NOMO-1 treated with dmso at 0.1 percent for 144 hours (cell line): Measurements from ENCODE around the gene PPP1R13L.
"Not testable (repeated sequence)": the region's sequence is repeated elsewhere in the genome, so short reads cannot be mapped to it uniquely, and the experiment has no call there.

Source experiments
- DNase-seq: peaks from one replicate; lab custom pipeline; 2025; ENCODE audit not compliant: unreplicated experiment; lab: John Stamatoyannopoulos, UW

The PPP1R13L gene

GRCh38 chr19:45431008-45431407 lies 26.1 kb upstream of the PPP1R13L start:
- peak; percentile 45 for DNase-seq

GRCh38 chr19:45429896-45430295 lies 25.0 kb upstream of the PPP1R13L start:
- not testable (repeated sequence) for DNase-seq

GRCh38 chr19:45428384-45429231 lies 23.7 kb upstream of the PPP1R13L start:
- no peak for DNase-seq

GRCh38 chr19:45424191-45425058 lies 19.6 kb upstream of the PPP1R13L start:
- no peak for DNase-seq

- DNase-seq = peak; percentile 98
Observed at GRCh38 chr19:45423589-45424190, 18.8 kb upstream of the PPP1R13L start, which contains the start of gene ERCC1. Gene ERCC1 (minus strand): TSS chr19:45423917. CDS start chr19:45423374, 543 bp downstream.

- no peak for DNase-seq
Observed at GRCh38 chr19:45423033-45423588, 18.2 kb upstream of the PPP1R13L start.

GRCh38 chr19:45421947-45422498 lies 17.2 kb upstream of the PPP1R13L start:
- DNase-seq = no peak

- no peak for DNase-seq
Observed at GRCh38 chr19:45420871-45421270, 16.0 kb upstream of the PPP1R13L start.

GRCh38 chr19:45420356-45420755 lies 15.5 kb upstream of the PPP1R13L start:
- no peak for DNase-seq

GRCh38 chr19:45419895-45420294 lies 15.0 kb upstream of the PPP1R13L start:
- DNase-seq = no peak

GRCh38 chr19:45419396-45419795 lies 14.5 kb upstream of the PPP1R13L start:
- peak; percentile 86 for DNase-seq

- no peak for DNase-seq
Observed at GRCh38 chr19:45418802-45419201, 13.9 kb upstream of the PPP1R13L start.

- DNase-seq = no peak
Observed at GRCh38 chr19:45417151-45417550, 12.3 kb upstream of the PPP1R13L start.

GRCh38 chr19:45414468-45414867 lies 9.6 kb upstream of the PPP1R13L start:
- DNase-seq = no peak

GRCh38 chr19:45413497-45413896 lies 8.6 kb upstream of the PPP1R13L start:
- no peak for DNase-seq

GRCh38 chr19:45410330-45410729 lies 5.5 kb upstream of the PPP1R13L start:
- not testable (repeated sequence) for DNase-seq

- DNase-seq = peak; percentile 46
Observed at GRCh38 chr19:45409557-45409920, 4.7 kb upstream of the PPP1R13L start.

GRCh38 chr19:45408830-45409556 lies 4.1 kb upstream of the PPP1R13L start:
- DNase-seq = no peak

- DNase-seq = no peak
Observed at GRCh38 chr19:45408121-45408520, 3.3 kb upstream of the PPP1R13L start.

- DNase-seq = not testable (repeated sequence)
Observed at GRCh38 chr19:45407585-45407984, 2.7 kb upstream of the PPP1R13L start.
